ENCODE measurements around the gene SEC22C.
A peak's percentile ranks its signal among the peaks of the same experiment; 100 is the strongest.
"Not testable (repeated sequence)": the region's sequence is repeated elsewhere in the genome, so short reads cannot be mapped to it uniquely, and the experiment has no call there.

SEC22C gene, protein sequence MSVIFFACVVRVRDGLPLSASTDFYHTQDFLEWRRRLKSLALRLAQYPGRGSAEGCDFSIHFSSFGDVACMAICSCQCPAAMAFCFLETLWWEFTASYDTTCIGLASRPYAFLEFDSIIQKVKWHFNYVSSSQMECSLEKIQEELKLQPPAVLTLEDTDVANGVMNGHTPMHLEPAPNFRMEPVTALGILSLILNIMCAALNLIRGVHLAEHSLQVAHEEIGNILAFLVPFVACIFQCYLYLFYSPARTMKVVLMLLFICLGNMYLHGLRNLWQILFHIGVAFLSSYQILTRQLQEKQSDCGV

DNA sequence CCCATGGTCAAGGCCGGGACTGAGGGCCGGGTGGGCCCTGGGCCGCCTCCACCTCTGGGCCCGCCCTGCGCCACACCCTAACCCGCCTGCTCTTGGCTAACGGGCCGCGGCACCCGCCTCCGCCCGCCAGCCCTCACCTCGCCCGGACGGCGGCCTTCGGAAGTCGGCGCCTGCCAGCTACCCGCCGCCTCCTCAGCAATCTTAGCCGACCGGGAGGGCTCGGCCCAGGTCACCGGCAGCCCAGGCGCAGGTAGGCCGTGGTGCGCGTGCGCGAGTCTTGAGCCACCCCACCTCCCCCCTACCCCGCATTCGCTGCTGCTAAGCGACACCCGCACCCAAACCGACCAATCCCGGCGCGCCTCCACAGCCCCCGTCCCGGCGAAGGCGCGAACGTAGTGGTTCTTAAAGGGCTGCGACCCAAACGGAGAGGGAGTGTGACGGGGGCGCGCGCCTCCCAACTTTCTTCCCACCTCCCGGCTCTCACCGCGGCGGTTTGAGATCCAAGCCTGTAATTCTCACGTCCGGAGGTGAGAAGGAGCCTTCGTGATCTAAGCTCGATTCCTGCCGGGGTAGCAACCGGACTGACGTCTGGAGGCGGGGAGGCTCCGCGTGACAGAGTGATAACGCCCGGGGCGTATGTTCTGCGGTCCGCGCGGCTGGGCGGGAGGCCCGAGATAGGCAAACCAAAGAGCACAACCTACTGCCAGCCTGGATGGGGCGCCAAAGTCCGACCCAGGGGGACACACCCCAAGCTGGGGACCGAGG is at the start of gene SEC22C:
TSS of gene SEC22C (minus strand) at position 259 of the 765 bp plus-strand sequence. CDS start 12,921 bp downstream, outside the sequence.
- DNase-seq (ENCODE audit: low spot score in 2 of 2) (peak; percentile 89 to 98), ATAC-seq (peak; percentile 93)
- peaks cover 48% of the 10 kb centered on the region for H3K4me1 Mint-ChIP-seq

DNA sequence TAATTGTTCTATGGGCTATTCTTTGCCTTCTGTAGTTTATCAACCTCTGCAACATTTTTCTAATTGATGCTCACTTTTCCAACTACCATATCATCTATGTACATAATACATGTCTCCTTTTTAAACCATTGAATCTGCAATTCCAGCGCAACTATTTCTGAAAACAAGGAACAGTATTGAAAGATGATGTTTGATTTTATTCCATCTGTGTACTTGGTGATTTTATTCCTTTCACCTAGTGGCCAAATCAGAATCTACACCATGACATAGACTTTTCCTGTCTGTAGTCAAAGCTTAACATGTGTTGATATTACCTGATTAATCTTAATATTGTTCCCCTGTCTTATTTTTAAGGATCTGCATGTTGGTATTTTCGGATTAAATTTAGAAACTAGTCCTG is 31.7 kb upstream of the SEC22C start:
- ATAC-seq (no peak), DNase-seq (ENCODE audit: low spot score in 2 of 2) (no peak)
- Mint-ChIP-seq H3K9me3 (no peaks in the 10 kb centered on the region), H3K4me1 (peaks cover 56% of the 10 kb centered on the region), H3K27ac (peak overlapping the region; percentile 1), H3K4me3 (no peak overlapping the region), H3K36me3 (peaks cover 84% of the 10 kb centered on the region)

More for the DNA sequence above, at the start of gene SEC22C:
- Mint-ChIP-seq H3K27ac (peak within 1 kb of the TSS; percentile 90), H3K9me3 (no peaks in the 10 kb centered on the region), H3K4me3 (peak within 1 kb of the TSS; percentile 87), H3K36me3 (peaks cover 23% of the 10 kb centered on the region)

DNA sequence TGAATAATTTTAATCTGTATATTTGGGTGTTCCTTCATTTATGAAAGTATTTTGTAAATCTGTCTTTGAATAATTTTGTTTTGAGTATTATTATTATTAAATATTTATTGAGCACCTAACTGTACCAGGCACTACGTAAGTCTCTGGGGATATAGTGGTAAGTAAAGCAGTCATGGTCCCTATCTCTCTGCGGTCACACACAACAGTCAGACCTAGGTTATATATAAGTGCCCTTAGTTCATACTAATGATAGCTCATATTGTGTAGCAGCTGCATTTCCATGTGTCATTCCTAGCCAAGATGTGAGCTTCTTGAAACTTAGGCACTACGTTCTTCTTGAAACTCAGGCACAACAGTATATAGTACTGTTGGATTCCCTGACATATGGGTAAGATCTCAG is 31.2 kb upstream of the SEC22C start:
- H3K9me3 Mint-ChIP-seq: no peaks in the 10 kb centered on the region
- H3K27ac Mint-ChIP-seq: peak overlapping the region; percentile 61
- H3K4me3 Mint-ChIP-seq: no peak overlapping the region
- DNase-seq (ENCODE audit: low spot score in 2 of 2) (no peak), ATAC-seq (no peak)
- peaks cover 57% of the 10 kb centered on the region for H3K4me1 Mint-ChIP-seq
- H3K36me3 Mint-ChIP-seq: peaks cover 84% of the 10 kb centered on the region

DNA sequence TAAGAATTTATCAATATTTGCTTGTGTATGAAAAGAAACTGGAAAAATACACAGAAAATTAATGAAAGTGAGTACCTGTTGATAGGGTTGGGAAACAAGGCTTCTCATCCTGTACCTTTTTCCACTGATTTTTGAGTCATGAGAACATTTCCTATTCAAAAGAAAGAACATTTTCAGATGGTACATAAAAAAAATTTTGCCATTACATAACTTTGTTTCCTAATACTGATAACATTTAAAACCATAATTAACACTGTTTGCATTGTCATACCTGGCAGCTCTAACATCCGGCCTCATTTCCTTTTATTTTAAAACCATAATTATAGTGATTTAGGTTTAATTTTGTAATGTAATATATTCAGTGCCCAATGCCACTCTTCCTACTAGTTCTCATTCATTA is 30.4 kb upstream of the SEC22C start:
- Mint-ChIP-seq H3K36me3 (peaks cover 84% of the 10 kb centered on the region), H3K27ac (peak overlapping the region; percentile 76)
- ATAC-seq: no peak

DNA sequence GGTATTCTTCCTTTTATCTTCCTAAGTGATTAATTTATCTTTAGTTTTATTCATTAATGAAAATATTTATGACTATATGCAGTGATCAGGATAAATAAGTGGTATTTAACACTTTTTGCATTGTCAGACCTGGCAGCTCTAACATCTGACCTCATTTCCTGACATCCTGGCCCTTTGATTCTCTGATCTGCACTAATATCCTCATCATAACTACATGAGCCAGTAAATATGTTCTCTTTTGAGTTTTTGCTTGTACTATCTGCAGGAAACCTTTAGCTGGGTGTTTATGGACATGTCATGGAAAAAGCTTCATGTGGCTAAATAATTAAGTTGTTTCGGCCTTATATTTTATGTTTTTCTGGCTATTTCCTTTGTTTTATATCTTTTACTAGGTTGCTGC is 29.2 kb upstream of the SEC22C start:
- Mint-ChIP-seq H3K27ac (peak overlapping the region; percentile 76), H3K4me3 (peak overlapping the region; percentile 6), H3K4me1 (peaks cover 56% of the 10 kb centered on the region), H3K9me3 (no peaks in the 10 kb centered on the region), H3K36me3 (peaks cover 86% of the 10 kb centered on the region)
- no peak for DNase-seq (ENCODE audit: low spot score in 2 of 2)
- peak; percentile 51 for ATAC-seq

More for the DNA sequence above, 30.4 kb upstream of the SEC22C start:
- no peak for DNase-seq (ENCODE audit: low spot score in 2 of 2)
- no peak overlapping the region for H3K4me3 Mint-ChIP-seq
- H3K4me1 Mint-ChIP-seq: peaks cover 63% of the 10 kb centered on the region
- no peaks in the 10 kb centered on the region for H3K9me3 Mint-ChIP-seq

DNA sequence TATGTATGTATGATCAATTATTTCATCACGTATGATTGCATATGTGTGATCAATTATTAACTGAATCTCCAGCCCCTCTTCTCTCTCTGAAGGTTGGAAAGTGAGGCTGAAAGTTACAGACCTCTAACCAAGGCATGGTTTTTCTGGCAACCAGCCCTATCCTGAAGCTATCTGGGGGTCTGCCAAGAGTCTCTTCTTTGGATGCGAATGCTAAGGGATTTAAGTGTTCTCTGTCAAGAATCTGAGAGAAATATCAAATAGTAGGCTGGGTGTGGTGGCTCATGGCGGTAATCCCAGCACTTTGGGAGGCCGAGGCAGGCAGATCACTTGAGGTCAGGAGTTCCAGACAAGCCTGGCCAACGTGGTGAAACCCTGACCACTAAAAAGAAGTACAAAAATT is 26.8 kb upstream of the SEC22C start:
- ATAC-seq (no peak), DNase-seq (ENCODE audit: low spot score in 2 of 2) (no peak)
- H3K4me1 Mint-ChIP-seq: peaks cover 68% of the 10 kb centered on the region
- H3K4me3 Mint-ChIP-seq: no peak overlapping the region
- H3K9me3 Mint-ChIP-seq: no peaks in the 10 kb centered on the region
- peak overlapping the region; percentile 85 for H3K27ac Mint-ChIP-seq
- peaks cover 86% of the 10 kb centered on the region for H3K36me3 Mint-ChIP-seq

DNA sequence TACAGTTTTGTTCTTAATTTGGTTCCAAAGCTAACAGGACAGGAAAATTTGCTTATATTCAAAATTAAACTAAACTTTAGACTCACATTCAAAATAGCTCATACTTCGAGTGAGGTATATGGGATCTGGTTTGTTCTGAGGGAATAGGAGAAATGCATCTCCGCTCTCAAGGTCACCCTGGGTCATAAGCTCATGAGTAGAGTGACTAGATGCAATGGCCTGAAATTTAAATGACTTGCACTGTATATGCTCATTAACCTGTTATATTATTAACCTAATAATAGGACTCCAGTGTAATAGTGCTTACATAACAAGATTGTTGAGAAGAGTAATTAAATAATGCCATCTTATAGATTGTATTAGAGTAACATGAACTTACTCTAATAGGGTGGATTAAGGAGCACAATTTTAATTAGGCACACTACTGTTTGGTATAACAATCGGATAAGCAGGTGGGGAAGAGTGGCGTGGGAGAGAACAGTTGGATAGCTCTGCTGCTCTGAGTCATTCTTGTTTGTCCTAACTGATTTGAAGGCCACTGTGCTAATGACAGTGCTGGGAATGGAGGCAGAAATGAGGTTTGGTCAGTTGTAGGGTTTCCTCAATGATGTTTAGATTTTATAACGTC is 23.9 kb upstream of the SEC22C start:
- Mint-ChIP-seq H3K4me1 (peaks cover 57% of the 10 kb centered on the region), H3K36me3 (peaks cover 94% of the 10 kb centered on the region), H3K9me3 (no peaks in the 10 kb centered on the region), H3K27ac (no peak overlapping the region), H3K4me3 (no peak overlapping the region)
- no peak for ATAC-seq
- no peak for DNase-seq (ENCODE audit: low spot score in 2 of 2)

DNA sequence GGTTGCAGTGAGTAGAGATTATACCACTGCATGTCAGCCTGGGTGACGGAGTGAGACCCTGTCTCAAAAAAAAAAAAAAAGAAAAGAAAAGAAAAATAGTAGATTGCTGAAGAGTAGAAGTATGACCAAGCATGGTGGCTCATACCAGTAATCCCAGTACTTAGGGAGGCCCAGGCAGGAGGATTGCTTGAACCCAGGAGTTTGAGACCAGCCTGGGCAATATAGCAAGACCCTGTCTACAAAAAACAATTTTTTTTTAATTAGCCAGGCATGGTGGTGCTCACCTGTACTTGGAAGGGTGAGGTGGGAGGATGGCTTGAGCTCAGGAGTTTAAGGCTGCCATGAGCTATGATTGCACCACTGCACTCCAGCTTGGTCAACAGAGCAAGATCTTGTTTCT is 21.2 kb upstream of the SEC22C start:
- no peak for ATAC-seq
- H3K27ac Mint-ChIP-seq: no peak overlapping the region
- no peak for DNase-seq (ENCODE audit: low spot score in 2 of 2)
- H3K4me1 Mint-ChIP-seq: peaks cover 46% of the 10 kb centered on the region
- H3K4me3 Mint-ChIP-seq: peak overlapping the region; percentile 88
- peaks cover 84% of the 10 kb centered on the region for H3K36me3 Mint-ChIP-seq
- H3K9me3 Mint-ChIP-seq: no peaks in the 10 kb centered on the region

DNA sequence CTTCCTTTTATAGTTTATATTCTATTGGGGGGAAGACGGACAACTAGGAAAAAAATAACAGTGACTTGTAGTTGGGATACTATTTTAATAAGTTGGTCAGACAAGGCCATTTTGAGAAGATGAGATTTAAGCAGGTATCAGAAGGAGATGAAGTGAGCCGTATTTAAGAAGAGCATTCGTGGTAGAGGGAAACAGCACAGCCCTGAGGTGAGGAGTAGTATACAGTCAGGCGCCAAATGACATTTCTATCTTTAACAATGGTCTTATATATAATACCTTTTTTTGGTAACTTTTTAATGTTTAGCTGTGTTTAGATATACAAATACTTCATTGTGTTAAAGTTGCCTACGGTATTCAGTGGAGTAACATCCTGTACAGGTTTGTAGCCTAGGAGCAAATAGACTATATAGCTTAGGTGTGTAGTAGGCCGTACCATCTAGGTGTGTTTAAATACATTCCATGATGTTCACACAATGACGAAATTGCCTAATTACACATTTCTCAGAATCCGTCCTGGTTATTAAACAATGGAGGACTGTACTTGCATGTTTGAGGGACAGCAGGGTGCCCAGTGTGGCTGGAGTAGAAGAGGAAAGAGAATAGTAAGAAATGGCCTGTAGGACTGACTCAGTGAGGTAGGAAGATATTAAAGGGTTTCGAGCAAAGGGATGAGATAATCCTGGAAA is 20.3 kb upstream of the SEC22C start:
- Mint-ChIP-seq H3K27ac (peak overlapping the region; percentile 95), H3K9me3 (no peaks in the 10 kb centered on the region), H3K4me3 (peak overlapping the region; percentile 88), H3K36me3 (peaks cover 83% of the 10 kb centered on the region), H3K4me1 (peaks cover 39% of the 10 kb centered on the region)
- DNase-seq (ENCODE audit: low spot score in 2 of 2): no peak
- ATAC-seq: no peak

DNA sequence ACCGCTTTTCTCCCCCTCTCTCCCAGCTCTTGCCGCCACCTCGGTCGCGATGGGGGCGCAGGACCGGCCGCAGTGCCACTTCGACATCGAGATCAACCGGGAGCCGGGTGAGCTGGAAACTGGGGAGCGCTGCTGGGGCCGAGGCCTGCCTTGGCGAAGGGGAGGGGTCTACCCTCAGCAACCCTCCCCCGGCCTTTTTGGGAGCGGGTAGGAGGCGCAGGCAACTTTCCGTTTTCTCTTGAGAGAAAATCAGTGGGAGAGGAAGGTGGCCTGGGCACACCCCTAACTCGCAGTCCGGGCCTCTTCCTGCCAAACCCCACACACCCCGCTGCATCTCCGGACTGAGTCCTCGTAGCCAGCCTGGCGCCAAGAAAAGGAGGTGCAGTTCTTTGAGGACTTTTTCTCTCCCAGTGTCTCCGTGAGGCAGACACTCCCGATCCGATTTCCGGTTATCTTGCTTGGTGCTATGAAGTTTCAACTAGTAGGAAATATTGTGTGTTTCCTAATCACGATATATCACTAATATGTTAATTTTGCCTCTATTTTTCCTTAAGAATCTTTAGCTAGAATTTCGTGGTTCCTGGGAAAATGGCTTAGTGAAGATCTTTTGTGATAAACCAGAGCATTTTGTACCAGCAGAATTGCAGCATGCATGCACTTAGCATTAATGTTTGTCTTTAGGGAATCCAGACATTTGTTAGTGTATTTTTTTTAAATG is 19.4 kb upstream of the SEC22C start:
- ATAC-seq: peak; percentile 64
- peak in 1 of 2 donors; percentile 86 for DNase-seq (ENCODE audit: low spot score in 2 of 2)
- H3K27ac Mint-ChIP-seq: peak overlapping the region; percentile 95
- peak overlapping the region; percentile 88 for H3K4me3 Mint-ChIP-seq
- peaks cover 39% of the 10 kb centered on the region for H3K4me1 Mint-ChIP-seq
- no peaks in the 10 kb centered on the region for H3K9me3 Mint-ChIP-seq
- peaks cover 81% of the 10 kb centered on the region for H3K36me3 Mint-ChIP-seq

DNA sequence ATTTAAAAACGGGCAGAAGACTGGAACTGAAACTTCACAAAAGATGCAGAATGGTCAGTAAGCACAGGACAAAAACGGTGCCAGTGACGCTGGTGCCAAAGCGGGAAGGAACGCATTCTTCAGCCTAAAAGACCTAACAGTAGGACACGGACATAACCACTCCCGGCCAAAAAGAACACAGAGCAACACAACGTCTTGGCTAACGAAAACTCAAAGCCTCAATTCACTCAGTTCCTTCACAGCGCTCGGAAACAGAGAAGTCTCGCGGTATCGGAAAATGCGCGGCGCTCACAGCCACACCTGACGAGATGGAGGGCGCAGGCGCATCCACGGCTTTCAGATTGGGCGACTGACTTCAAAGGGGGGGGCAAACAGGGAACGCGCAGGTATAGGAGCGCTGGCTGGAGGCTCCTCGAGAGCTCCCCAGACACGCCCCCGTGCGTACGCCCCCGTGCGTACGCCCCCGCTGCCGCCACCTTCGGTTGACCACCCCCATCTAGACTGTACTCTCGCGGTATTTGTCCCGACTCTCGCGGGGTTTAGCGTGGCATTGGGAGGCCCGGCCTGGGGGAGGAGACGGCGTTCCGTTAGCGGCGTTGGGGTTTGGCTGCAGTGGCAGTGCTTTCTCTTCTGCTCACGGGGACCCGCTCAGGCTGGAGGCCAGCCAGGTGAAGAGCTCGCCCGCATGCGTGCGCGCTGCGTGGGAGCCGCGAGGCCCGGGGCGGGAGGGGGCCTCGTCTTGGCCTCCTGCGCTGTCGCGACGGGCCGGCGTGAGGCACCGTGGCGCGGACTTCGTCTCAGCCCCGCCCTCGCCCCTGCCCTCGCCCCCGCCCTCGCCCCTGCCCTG is 18.6 kb upstream of the SEC22C start, which contains the start of gene NKTR:
TSS of gene NKTR (plus strand) at position 576 of the 847 bp plus-strand sequence. CDS start 321 bp downstream, outside the sequence.
- Mint-ChIP-seq H3K4me1 (peaks cover 31% of the 10 kb centered on the region), H3K27ac (peak within 1 kb of the TSS; percentile 95), H3K36me3 (peaks cover 87% of the 10 kb centered on the region), H3K9me3 (no peaks in the 10 kb centered on the region), H3K4me3 (peak within 1 kb of the TSS; percentile 88)
- ATAC-seq (peak; percentile 91), DNase-seq (ENCODE audit: low spot score in 2 of 2) (peak; percentile 100)

DNA sequence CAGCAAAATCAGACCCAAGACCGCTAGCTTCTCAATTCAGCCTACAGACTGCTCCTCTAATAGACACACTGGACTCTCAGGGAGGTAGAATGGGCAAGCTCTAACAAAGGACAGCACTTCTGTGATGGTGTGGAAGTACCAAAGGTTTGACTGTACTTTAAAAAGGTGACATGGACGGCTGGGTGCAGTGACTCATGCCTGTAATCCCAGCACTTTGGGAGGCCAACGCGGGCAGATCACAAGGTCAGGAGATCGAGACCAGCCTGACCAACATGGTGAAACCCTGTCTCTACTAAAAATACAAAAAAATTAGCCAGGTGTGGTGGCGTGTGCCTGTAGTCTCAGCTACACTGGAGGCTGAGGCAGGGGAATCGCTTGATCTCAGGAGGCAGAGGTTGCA is 15.3 kb upstream of the SEC22C start:
- not testable (repeated sequence) for H3K4me3 Mint-ChIP-seq, H3K27ac Mint-ChIP-seq

DNA sequence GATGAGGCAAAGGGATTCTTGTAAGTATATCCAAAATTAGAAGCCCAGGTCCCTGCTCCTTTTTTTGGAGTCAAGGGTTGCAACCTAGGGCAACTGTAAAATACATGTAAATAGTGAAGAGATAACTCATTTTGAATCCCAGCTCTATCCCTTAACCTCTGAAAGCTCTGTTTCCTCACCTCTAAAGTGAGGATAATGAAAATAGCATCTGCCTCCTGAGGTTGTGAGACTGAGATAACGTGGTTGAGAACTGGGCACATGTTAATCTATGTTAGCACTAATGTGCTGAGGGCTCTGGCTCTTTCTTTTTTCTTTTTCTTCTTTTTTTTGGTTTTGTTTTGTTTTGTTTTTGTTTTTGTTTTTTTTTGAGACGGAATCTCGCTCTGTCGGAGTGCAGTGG is 13.9 kb upstream of the SEC22C start:
- Mint-ChIP-seq H3K4me3 (no peak overlapping the region), H3K36me3 (peaks cover 87% of the 10 kb centered on the region), H3K27ac (no peak overlapping the region)

More for the DNA sequence above, 15.3 kb upstream of the SEC22C start:
- H3K36me3 Mint-ChIP-seq: peaks cover 87% of the 10 kb centered on the region
- not testable (repeated sequence) for ATAC-seq, H3K9me3 Mint-ChIP-seq
- H3K4me1 Mint-ChIP-seq: peaks cover 26% of the 10 kb centered on the region
- DNase-seq (ENCODE audit: low spot score in 2 of 2): peak in 1 of 2 donors; percentile 44

DNA sequence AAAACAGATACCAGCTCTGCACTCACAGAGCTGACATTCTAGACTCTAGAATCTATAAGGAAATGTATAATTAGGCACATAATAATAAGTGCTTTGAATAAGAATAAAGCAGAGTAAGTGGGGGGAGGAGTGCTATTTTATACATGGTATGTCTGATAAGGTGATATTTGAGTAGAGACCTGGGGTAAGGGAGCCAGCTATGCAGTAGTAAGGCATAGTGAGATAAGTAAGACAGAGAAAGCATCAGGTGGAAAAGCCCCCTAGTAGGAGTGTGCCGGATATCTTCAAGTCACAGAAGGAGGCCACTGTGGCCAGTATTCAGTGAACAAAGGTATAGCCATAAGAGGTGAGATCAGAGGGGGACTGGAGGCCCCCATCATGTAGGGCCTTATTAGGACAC is 11.9 kb upstream of the SEC22C start:
- H3K9me3 Mint-ChIP-seq: no peaks in the 10 kb centered on the region
- no peak overlapping the region for H3K27ac Mint-ChIP-seq
- H3K4me3 Mint-ChIP-seq: no peak overlapping the region
- DNase-seq (ENCODE audit: low spot score in 2 of 2): no peak
- ATAC-seq: no peak
- H3K4me1 Mint-ChIP-seq: peaks cover 21% of the 10 kb centered on the region
- peaks cover 76% of the 10 kb centered on the region for H3K36me3 Mint-ChIP-seq

More for the DNA sequence above, 13.9 kb upstream of the SEC22C start:
- Mint-ChIP-seq H3K4me1 (peaks cover 23% of the 10 kb centered on the region), H3K9me3 (no peaks in the 10 kb centered on the region)
- no peak for DNase-seq (ENCODE audit: low spot score in 2 of 2)
- ATAC-seq: no peak
